H1 (cell line): ENCODE measurements around the gene DNAAF5. TPM values are rescaled to one million over a fixed set of nuclear protein-coding genes. Genes with fewer than 3 reads are reported as not detected.

ENCODE experiments used
- CTCF ChIA-PET: fragments of 300-600 bp; sonication (Branson Sonifier 250); formaldehyde crosslinking; loops from one replicate; lab custom pipeline; 2021; ENCODE audit not compliant: partially characterized antibody; lab: Charles Lee
- POLR2A ChIA-PET: fragments of 300-600 bp; sonication (Branson Sonifier 250); formaldehyde crosslinking; loops from one replicate; lab custom pipeline; 2021; ENCODE audit warnings: inconsistent platforms; ENCODE audit not compliant: partially characterized antibody; lab: Charles Lee
- DNase-seq, 2 experiments: peaks; one replicate each; pipeline versions ENCODE4 v3.0.0 to v3.0.0-alpha.2; 2010 to 2022; ENCODE audit warnings: low spot score in 2 of 2, low read depth in 1 of 2, mixed read lengths in 1 of 2
- FAIRE-seq: peaks from 2 replicates; lab custom pipeline; 2011; peaks lifted over from hg19 to GRCh38; lab: Jason Lieb, UNC
- H2AFZ ChIP-seq: 2 replicates; pipeline ENCODE4 v1.8.1; 2012; ENCODE audit warnings: low read length, inconsistent platforms
- H2AK5ac ChIP-seq: 2 replicates; pipeline ENCODE4 v1.6.1; 2013; ENCODE audit warnings: low read depth, low read length
- H2BK120ac ChIP-seq: replicated peaks from 2 replicates; pipeline ENCODE3; 2013; ENCODE audit warnings: low read depth, low read length, inconsistent platforms
- H2BK12ac ChIP-seq: 2 replicates; pipeline ENCODE4 v1.6.1; 2013; ENCODE audit warnings: low read depth, low read length
- H2BK15ac ChIP-seq: 2 replicates; pipeline ENCODE4 v1.6.1; 2013; ENCODE audit warnings: low read length
- H2BK20ac ChIP-seq: 2 replicates; pipeline ENCODE4 v1.6.1; 2013; ENCODE audit warnings: low read length
- H2BK5ac ChIP-seq: 2 replicates; pipeline ENCODE4 v1.6.1; 2013; ENCODE audit warnings: low read depth, low read length
- H3K14ac ChIP-seq: 2 replicates; pipeline ENCODE4 v1.6.1; 2013; ENCODE audit warnings: inconsistent platforms; ENCODE audit not compliant: insufficient read length
- H3K18ac ChIP-seq: 2 replicates; pipeline ENCODE4 v1.6.1; 2013; ENCODE audit warnings: low read length; ENCODE audit errors: extremely low read depth
- H3K23ac ChIP-seq: 2 replicates; pipeline ENCODE4 v1.6.1; 2013; ENCODE audit warnings: inconsistent platforms; ENCODE audit not compliant: insufficient read length
- H3K23me2 ChIP-seq: 2 replicates; pipeline ENCODE4 v1.6.1; 2013; ENCODE audit warnings: low read depth, low read length
- H3K27ac ChIP-seq: 2 replicates; pipeline ENCODE4 v1.6.1; 2011; ENCODE audit warnings: low read depth, low read length, inconsistent platforms
- H3K27me3 ChIP-seq, 4 experiments: replicated peaks in 1 of 4; 1 replicate in 1 of 4; 2 replicates in 3 of 4; pipeline versions ENCODE4 v1.6.1 to v1.8.1; 2011 to 2013; ENCODE audit warnings: low read length in 3 of 4, mild to moderate bottlenecking in 3 of 4, inconsistent platforms in 2 of 4, mixed read lengths in 2 of 4, moderate library complexity in 1 of 4; ENCODE audit not compliant: control insufficient read depth in 3 of 4, insufficient read depth in 3 of 4; ENCODE audit errors: extremely low read depth in 1 of 4
- H3K36me3 ChIP-seq, 4 experiments: 2 replicates each; pipeline versions ENCODE4 v1.6.1 to v1.8.1; 2011 to 2013; ENCODE audit warnings: mild to moderate bottlenecking in 4 of 4, low read length in 3 of 4, moderate library complexity in 2 of 4, control low read depth in 1 of 4, inconsistent platforms in 1 of 4; ENCODE audit not compliant: insufficient read depth in 4 of 4, control insufficient read depth in 2 of 4
- H3K4ac ChIP-seq: replicated peaks from 2 replicates; pipeline ENCODE3; 2013; ENCODE audit warnings: low read length, low read depth, mixed read lengths, inconsistent platforms; ENCODE audit not compliant: insufficient read length
- H3K4me1 ChIP-seq, 4 experiments: replicated peaks in 1 of 4; 1 replicate in 1 of 4; 2 replicates in 3 of 4; pipeline versions ENCODE4 v1.6.1 to v1.8.1; 2011 to 2013; ENCODE audit warnings: low read length in 3 of 4, inconsistent platforms in 2 of 4, mixed read lengths in 1 of 4; ENCODE audit not compliant: insufficient read depth in 4 of 4, control insufficient read depth in 3 of 4
- H3K4me2 ChIP-seq, 2 experiments: 2 replicates each; pipeline versions ENCODE4 v1.6.1 to v1.8.1; 2011 to 2013; ENCODE audit warnings: low read depth in 2 of 2, low read length in 2 of 2, control low read depth in 1 of 2, inconsistent platforms in 1 of 2, mild to moderate bottlenecking in 1 of 2; ENCODE audit not compliant: insufficient read depth in 1 of 2
- H3K4me3 ChIP-seq, 4 experiments: fragments of 200-600, 300-600 bp in 1 of 4; sonication (generic), shearing (Covaris generic), sonication (Bioruptor Twin) in 1 of 4; 2 replicates each; pipeline versions ENCODE4 v1.5.1 to v1.8.1; 2011 to 2016; ENCODE audit warnings: low read length in 4 of 4, low read depth in 3 of 4, control low read depth in 2 of 4, inconsistent platforms in 2 of 4, mild to moderate bottlenecking in 2 of 4, mixed read lengths in 1 of 4, moderate library complexity in 1 of 4; ENCODE audit not compliant: insufficient read depth in 2 of 4; ENCODE audit errors: extremely low read depth in 1 of 4
- H3K56ac ChIP-seq: replicated peaks from 2 replicates; pipeline ENCODE3; 2013; ENCODE audit warnings: low read depth, mild to moderate bottlenecking, mixed read lengths, low read length, inconsistent platforms; ENCODE audit not compliant: insufficient read length
- H3K79me1 ChIP-seq: 2 replicates; pipeline ENCODE4 v1.6.1; 2013; ENCODE audit warnings: low read depth, low read length, control low read depth
- H3K79me2 ChIP-seq, 2 experiments: 2 replicates each; pipeline versions ENCODE4 v1.6.1 to v1.8.1; 2012 to 2013; ENCODE audit warnings: low read length in 2 of 2, mild to moderate bottlenecking in 2 of 2, inconsistent platforms in 1 of 2; ENCODE audit not compliant: insufficient read depth in 2 of 2, control insufficient read depth in 1 of 2
- H3K9ac ChIP-seq, 4 experiments: replicated peaks in 1 of 4; 1 replicate in 1 of 4; 2 replicates in 3 of 4; pipeline versions ENCODE4 v1.6.1 to v1.8.1; 2011 to 2013; ENCODE audit warnings: low read depth in 3 of 4, low read length in 3 of 4, control low read depth in 2 of 4, mild to moderate bottlenecking in 2 of 4, moderate library complexity in 2 of 4, inconsistent platforms in 1 of 4; ENCODE audit errors: extremely low read depth in 1 of 4
- H3K9me3 ChIP-seq, 2 experiments: 2 replicates each; pipeline versions ENCODE4 v1.6.1 to v1.8.1; 2012 to 2013; ENCODE audit warnings: mild to moderate bottlenecking in 2 of 2, moderate library complexity in 2 of 2, control low read depth in 1 of 2, inconsistent platforms in 1 of 2, low read depth in 1 of 2, low read length in 1 of 2, mixed read lengths in 1 of 2; ENCODE audit not compliant: insufficient read depth in 2 of 2
- H4K20me1 ChIP-seq, 2 experiments: replicated peaks in 1 of 2; 2 replicates each; pipeline versions ENCODE3 to v1.8.1; 2011 to 2013; ENCODE audit warnings: inconsistent platforms in 2 of 2, low read length in 2 of 2, mild to moderate bottlenecking in 1 of 2; ENCODE audit not compliant: insufficient read depth in 2 of 2, control insufficient read depth in 1 of 2
- H4K5ac ChIP-seq: 2 replicates; pipeline ENCODE4 v1.6.1; 2013; ENCODE audit warnings: low read length, low read depth, mixed read lengths, inconsistent platforms; ENCODE audit not compliant: insufficient read length
- H4K8ac ChIP-seq: 2 replicates; pipeline ENCODE4 v1.8.0; 2013; ENCODE audit warnings: mild to moderate bottlenecking, moderate library complexity, low read length, inconsistent platforms; ENCODE audit not compliant: insufficient read depth; ENCODE audit errors: extremely low read depth
- H4K91ac ChIP-seq: replicated peaks from 2 replicates; pipeline ENCODE3; 2013; ENCODE audit warnings: low read length, mixed read lengths, inconsistent platforms; ENCODE audit not compliant: insufficient read length
- ASH2L ChIP-seq: fragments of 200-600, 300-600 bp; sonication (generic); IDR thresholded peaks from one replicate; pipeline ENCODE4 v1.7.1; 2017; ENCODE audit warnings: low read length
- CBX8 ChIP-seq: fragments of 300-800, 300-1000 bp; sonication (generic); IDR thresholded peaks from 2 replicates; pipeline ENCODE4 v1.7.1; 2016; ENCODE audit warnings: low read depth, low read length, borderline replicate concordance
- CTCF ChIP-seq, 3 experiments: IDR thresholded peaks; 1 replicate in 2 of 3; 2 replicates in 1 of 3; pipeline versions ENCODE4 v1.5.1 to v1.6.1; 2011; ENCODE audit warnings: low read length in 3 of 3, mild to moderate bottlenecking in 3 of 3, inconsistent platforms in 2 of 3, low read depth in 1 of 3, moderate library complexity in 1 of 3; ENCODE audit not compliant: insufficient read depth in 1 of 3; ENCODE audit errors: control extremely low read depth in 1 of 3
- EGR1 ChIP-seq: IDR thresholded peaks from 2 replicates; pipeline ENCODE4 v1.6.1; 2011; ENCODE audit warnings: low read depth, low read length, borderline replicate concordance
- RNF2 ChIP-seq: fragments of 200-900, 300-1000 bp; sonication (generic); IDR thresholded peaks from 2 replicates; pipeline ENCODE4 v1.7.1; 2016; ENCODE audit warnings: borderline replicate concordance, low read depth, mild to moderate bottlenecking, antibody characterized with exemption, low read length; ENCODE audit not compliant: poor library complexity, severe bottlenecking; ENCODE audit errors: missing control alignments
- SIRT6 ChIP-seq: IDR thresholded peaks from one replicate; pipeline ENCODE4 v1.7.1; 2012; ENCODE audit warnings: low read length, inconsistent platforms
- SIX5 ChIP-seq: IDR thresholded peaks from 2 replicates; pipeline ENCODE4 v1.6.1; 2011; ENCODE audit warnings: mild to moderate bottlenecking, low read depth, low read length
- USF2 ChIP-seq: IDR thresholded peaks from 2 replicates; pipeline ENCODE4 v1.6.1; 2011; ENCODE audit warnings: low read length, improper control_type of control experiment
- WGBS, 2 experiments: shearing (Covaris generic) in 1 of 2; methylation state at CpG; one replicate each; pipeline versions ENCODE4 v1.1.6 to v1.1.7; 2013 to 2015; ENCODE audit warnings: low lambda C conversion rate in 2 of 2, mixed read lengths in 2 of 2, inconsistent platforms in 1 of 2, low coverage in 1 of 2, missing lambda C conversion rate in 1 of 2; ENCODE audit not compliant: insufficient replicate concordance in 2 of 2, insufficient coverage in 1 of 2, insufficient read length in 1 of 2; ENCODE audit errors: extremely low coverage in 1 of 2, missing lambda C conversion rate in 1 of 2; 5-methylcytosine and 5-hydroxymethylcytosine counted together
- polyA plus RNA-seq, 7 experiments: library from polyadenylated mRNA; depleted of rRNA in 3 of 7; stranded (reverse) in 5 of 7; unstranded in 2 of 7; fragments of >200 nt in 5 of 7; fragments of 200-250 nt in 2 of 7; gene quantifications; 1 replicate in 5 of 7; 2 replicates in 1 of 7; 4 replicates in 1 of 7; pipeline versions ENCODE4 v1.2.1 to v1.2.3, GENCODE V29; 2011 to 2013; ENCODE audit warnings: missing spikeins in 2 of 7, mixed read lengths in 2 of 7
- total RNA-seq: library from RNA; stranded (reverse); fragmentation: NEBNext Ultra II Directional; extraction: Animal tissue kit (Norgen Biotek cat#: 25700); gene quantifications from 2 replicates; pipeline ENCODE4 v1.2.1, GENCODE V29; 2021

Gene DNAAF5
- total and polyA plus RNA-seq, 2 of the 8 experiments (the other 6 are each of a cell fraction or from before 2014, with no cell fraction given), result 55.1 to 95.9 TPM

- no peak for FAIRE-seq
- no peaks in the 10 kb centered on the region for H3K9me3 ChIP-seq
- no peak overlapping the region for H2BK20ac ChIP-seq
- H4K91ac ChIP-seq, result no peak overlapping the region
- H2BK15ac ChIP-seq, result no peak overlapping the region
- H3K4me3 ChIP-seq, result no peak overlapping the region
- peaks cover 57 to 95% of the 10 kb centered on the region in 2 experiments for H3K79me2 ChIP-seq
- no peak overlapping the region for H4K5ac ChIP-seq
- DNase-seq, result no peak
- 87% methylated on average over 29 of the region's 29 CpGs; no CpG with 5 or more reads in 1 of the 2 experiments for WGBS, 2 experiments
- peak overlapping the region; percentile 23; the same call in 1 of the 2 replicates for H3K27ac ChIP-seq
- H2AFZ ChIP-seq, result no peak overlapping the region
- H3K23ac ChIP-seq, result no peak overlapping the region
- H3K9ac ChIP-seq, result no peak overlapping the region
- H2BK120ac ChIP-seq, result no peak overlapping the region
- H3K4me2 ChIP-seq, result no peak overlapping the region
- H4K20me1 ChIP-seq, result peaks cover 35 to 55% of the 10 kb centered on the region in 2 experiments
- H3K36me3 ChIP-seq, result no peaks in the 10 kb centered on the region; a peak in 1 of 8 replicates
- no peak overlapping the region for H3K4ac ChIP-seq
- H3K27me3 ChIP-seq, result no peaks in the 10 kb centered on the region
- H2AK5ac ChIP-seq, result no peak overlapping the region; the same call in 1 of the 2 replicates
- ChIA-PET CTCF (interaction anchor here (0.8 to 2.1 kb wide), 4 partner anchors 9 to 40 kb away, joined by 3 to 12 read pairs (median 4); no protein-coding TSS in a partner anchor), POLR2A (no interaction called here)
- peaks cover 3 to 20% (median 9%) of the 10 kb centered on the region in 4 experiments; a peak in 6 of 7 replicates for H3K4me1 ChIP-seq
- no peak overlapping the region for H3K56ac ChIP-seq
- no peak overlapping the region for H3K14ac ChIP-seq
- H3K18ac ChIP-seq, result no peak overlapping the region; the same call in 1 of the 2 replicates
- H3K23me2 ChIP-seq, result no peaks in the 10 kb centered on the region
- H4K8ac ChIP-seq, result no peak overlapping the region
- H2BK5ac ChIP-seq, result peak overlapping the region; percentile 85
- no peak overlapping the region for H2BK12ac ChIP-seq
- H3K79me1 ChIP-seq, result peaks cover 26% of the 10 kb centered on the region
- TF ChIP-seq SIX5, result no peak
- TF ChIP-seq USF2, result no peak
- TF ChIP-seq CTCF (IDR thresholded peaks at IDR 0.05; ENCODE audit: control extremely low read depth in 1 of 3, insufficient read depth in 1 of 3, low read depth in 1 of 3, low read length in 3 of 3), result no peak
- TF ChIP-seq EGR1, result no peak
- TF ChIP-seq RNF2, result no peak
- TF ChIP-seq CBX8, result no peak
- TF ChIP-seq SIRT6, result no peak
- TF ChIP-seq ASH2L, result no peak
Measured at GRCh38 chr7:826230-826917, 99.9 kb downstream of the DNAAF5 start.
